Hematopoietic multipotent progenitor cell treated with erythropoietin and hydrocortisone succinate and interleukin-3 and kit ligand, for 17 days (in vitro differentiated cells): ENCODE data around the gene TENM4.

Experiments
- DNase-seq: peaks from one replicate; pipeline ENCODE4 v3.0.0-alpha.2; 2015; ENCODE audit warnings: low spot score

TENM4 gene

GRCh38 chr11:79119491-79120284 is 321.1 kb downstream of the TENM4 start:
- DNase-seq = no peak

- no peak for DNase-seq
Observed at GRCh38 chr11:79117488-79117887, 323.3 kb downstream of the TENM4 start.

- DNase-seq = no peak
Observed at GRCh38 chr11:79116600-79116999, 324.2 kb downstream of the TENM4 start.

- no peak for DNase-seq
Observed at GRCh38 chr11:79113054-79113690, 327.7 kb downstream of the TENM4 start.

GRCh38 chr11:79110796-79111195 is 330.0 kb downstream of the TENM4 start:
- DNase-seq = no peak

- no peak for DNase-seq
Observed at GRCh38 chr11:79110321-79110720, 330.5 kb downstream of the TENM4 start.

GRCh38 chr11:79108851-79109250 is 332.0 kb downstream of the TENM4 start:
- DNase-seq = no peak

GRCh38 chr11:79102840-79103239 is 338.0 kb downstream of the TENM4 start:
- DNase-seq = no peak

- DNase-seq = no peak
Observed at GRCh38 chr11:79101656-79102055, 339.2 kb downstream of the TENM4 start.

GRCh38 chr11:79100093-79100910 is 340.5 kb downstream of the TENM4 start:
- DNase-seq = no peak

- DNase-seq = no peak
Observed at GRCh38 chr11:79098146-79098545, 342.7 kb downstream of the TENM4 start.

GRCh38 chr11:79097246-79097875 is 343.5 kb downstream of the TENM4 start:
- no peak for DNase-seq

- no peak for DNase-seq
Observed at GRCh38 chr11:79095424-79095823, 345.4 kb downstream of the TENM4 start.

- DNase-seq = no peak
Observed at GRCh38 chr11:79094616-79095015, 346.2 kb downstream of the TENM4 start.

- no peak for DNase-seq
Observed at GRCh38 chr11:79092791-79093353, 348.0 kb downstream of the TENM4 start.

GRCh38 chr11:79090191-79090705 is 350.6 kb downstream of the TENM4 start:
- DNase-seq = no peak

- no peak for DNase-seq
Observed at GRCh38 chr11:79089601-79090000, 351.2 kb downstream of the TENM4 start.

- DNase-seq = no peak
Observed at GRCh38 chr11:79088967-79089366, 351.9 kb downstream of the TENM4 start.

GRCh38 chr11:79087961-79088318 is 352.9 kb downstream of the TENM4 start:
- no peak for DNase-seq

- no peak for DNase-seq
Observed at GRCh38 chr11:79087238-79087960, 353.4 kb downstream of the TENM4 start.

GRCh38 chr11:79086056-79086455 is 354.8 kb downstream of the TENM4 start:
- DNase-seq = no peak
